Ovary (tissue), 3 donors: ENCODE measurements around the gene PHF21A.

Source experiments
- CTCF ChIP-seq, 3 donors: fragments of 450-650 bp in 2 of 3; fragments of 200-600 bp in 1 of 3; IDR thresholded peaks; one replicate each; pipeline versions ENCODE4 v1.5.1 to v1.8.0; 2016 to 2022; ENCODE audit warnings: antibody characterized with exemption in 3 of 3, mild to moderate bottlenecking in 1 of 3
- EP300 ChIP-seq: sonication (generic); formaldehyde crosslinking; IDR thresholded peaks from one replicate; pipeline ENCODE4 v1.6.1; 2017; ENCODE audit warnings: antibody characterized with exemption
- POLR2A ChIP-seq: fragments of 450-650 bp; IDR thresholded peaks from one replicate; pipeline ENCODE4 v1.6.1; 2017; ENCODE audit warnings: antibody characterized with exemption, mild to moderate bottlenecking, moderate library complexity
- donor health status: DM: no; HTN: no; CAD: no.

GRCh38 chr11:46149826-46150225 lies 28.6 kb upstream of the PHF21A start:
- TF ChIP-seq CTCF (IDR thresholded peaks at IDR 0.05) (no peak), POLR2A (no peak), EP300 (no peak)
